ENCODE results near the gene MRPL21.

Gene MRPL21

GRCh38 chr11:68934666-68935065 lies 31.0 kb upstream of the MRPL21 start:
- no peak for DNase-seq

- DNase-seq = no peak
Observed at GRCh38 chr11:68934321-68934645, 30.7 kb upstream of the MRPL21 start.

GRCh38 chr11:68933605-68934320 lies 30.1 kb upstream of the MRPL21 start:
- no peak for DNase-seq

GRCh38 chr11:68932933-68933577 lies 29.4 kb upstream of the MRPL21 start:
- DNase-seq = no peak

GRCh38 chr11:68932358-68932757 lies 28.7 kb upstream of the MRPL21 start:
- no peak for DNase-seq

- DNase-seq = no peak
Observed at GRCh38 chr11:68931911-68932310, 28.3 kb upstream of the MRPL21 start.

GRCh38 chr11:68930991-68931855 lies 27.6 kb upstream of the MRPL21 start:
- no peak for DNase-seq

GRCh38 chr11:68929706-68930570 lies 26.3 kb upstream of the MRPL21 start:
- no peak for DNase-seq

GRCh38 chr11:68929135-68929534 lies 25.5 kb upstream of the MRPL21 start:
- DNase-seq = no peak

- DNase-seq = no peak
Observed at GRCh38 chr11:68928136-68928880, 24.7 kb upstream of the MRPL21 start.

- no peak for DNase-seq
Observed at GRCh38 chr11:68927280-68928135, 23.9 kb upstream of the MRPL21 start.

GRCh38 chr11:68925611-68926010 lies 22.0 kb upstream of the MRPL21 start:
- DNase-seq = no peak

- no peak for DNase-seq
Observed at GRCh38 chr11:68924073-68924925, 20.7 kb upstream of the MRPL21 start.

- no peak for DNase-seq
Observed at GRCh38 chr11:68923614-68924013, 20.0 kb upstream of the MRPL21 start.

GRCh38 chr11:68916439-68916838 lies 12.8 kb upstream of the MRPL21 start:
- no peak for DNase-seq

- no peak for DNase-seq
Observed at GRCh38 chr11:68914761-68915160, 11.1 kb upstream of the MRPL21 start.

- DNase-seq = no peak
Observed at GRCh38 chr11:68913188-68913587, 9.6 kb upstream of the MRPL21 start.

- DNase-seq = no peak
Observed at GRCh38 chr11:68912254-68912653, 8.6 kb upstream of the MRPL21 start.

- DNase-seq = no peak
Observed at GRCh38 chr11:68911731-68912130, 8.1 kb upstream of the MRPL21 start.

GRCh38 chr11:68910965-68911364 lies 7.3 kb upstream of the MRPL21 start:
- DNase-seq = no peak

All from right forelimb (tissue), 1 donor.